HepG2 (cell line): ENCODE data around the gene LRRTM2. TPM values are rescaled to one million over a fixed set of nuclear protein-coding genes. Genes with fewer than 3 reads are reported as not detected.

Experiments used
- ATAC-seq: fragments of 200-7000 bp; cut with Tn5 transposase; 3 replicates; pipeline ENCODE4 v1.9.1; 2020; ENCODE audit warnings: mild to moderate bottlenecking, moderate library complexity
- BruUV-seq: library from RNA; stranded (reverse); fragments of 400-500 nt; replicated peaks from 2 replicates; lab custom pipeline; 2021; lab: Mats Ljungman, UMichigan
- CTCF ChIA-PET: fragments of 300-600 bp; formaldehyde crosslinking; extraction: SDS; loops from one replicate; lab custom pipeline; 2021; ENCODE audit warnings: low total read pairs, inconsistent platforms, low intra/inter-chr PET ratio; lab: Yijun Ruan, JAX
- POLR2A ChIA-PET: fragments of 350-600 bp; sonication (Branson Sonifier 250); formaldehyde crosslinking; loops from one replicate; lab custom pipeline; 2020; ENCODE audit warnings: antibody characterized with exemption, inconsistent platforms; lab: Yijun Ruan, JAX
- DNase-seq: peaks from one replicate; pipeline ENCODE4 v3.0.0-alpha.2; 2015; ENCODE audit warnings: low spot score
- FAIRE-seq: peaks from 3 replicates; lab custom pipeline; 2011; peaks lifted over from hg19 to GRCh38; lab: Jason Lieb, UNC
- H2AFZ ChIP-seq: one replicate; pipeline ENCODE4 v1.6.1; 2011; ENCODE audit warnings: low read length, inconsistent platforms
- H3K27ac ChIP-seq: fragments of 300-600 bp; 3 replicates; pipeline ENCODE4 v1.8.0; 2011; ENCODE audit warnings: mixed run types, mild to moderate bottlenecking, mixed read lengths, low read length, inconsistent platforms; ENCODE audit not compliant: insufficient read depth; ENCODE audit errors: extremely low read length
- H3K27me3 ChIP-seq, 2 experiments: fragments of 200-600 bp in 1 of 2; 2 replicates in 1 of 2; 3 replicates in 1 of 2; pipeline versions ENCODE4 v1.6.0 to v1.8.0; 2011; ENCODE audit warnings: low read length in 2 of 2, mild to moderate bottlenecking in 2 of 2, moderate library complexity in 2 of 2, inconsistent platforms in 1 of 2; ENCODE audit not compliant: insufficient read depth in 2 of 2, control insufficient read depth in 1 of 2
- H3K36me3 ChIP-seq, 2 experiments: fragments of 200-600 bp in 1 of 2; replicated peaks in 1 of 2; 2 replicates in 1 of 2; 3 replicates in 1 of 2; pipeline versions ENCODE4 v1.5.1 to v1.8.0; 2011; ENCODE audit warnings: low read length in 2 of 2, inconsistent platforms in 1 of 2; ENCODE audit not compliant: insufficient read depth in 2 of 2, control insufficient read depth in 1 of 2
- H3K4me1 ChIP-seq: 2 replicates; pipeline ENCODE4 v1.5.1; 2012; ENCODE audit warnings: low read length, inconsistent platforms; ENCODE audit not compliant: insufficient read depth
- H3K4me2 ChIP-seq: 2 replicates; pipeline ENCODE4 v1.6.0; 2011; ENCODE audit warnings: low read depth, low read length, inconsistent platforms
- H3K4me3 ChIP-seq, 3 experiments: fragments of 200-600 bp in 1 of 3; sonication (generic), shearing (Covaris generic) in 1 of 3; replicated peaks in 1 of 3; 2 replicates each; pipeline ENCODE4 v1.5.1; 2011 to 2016; ENCODE audit warnings: low read length in 3 of 3, inconsistent platforms in 2 of 3, low read depth in 2 of 3, mild to moderate bottlenecking in 2 of 3, control low read depth in 1 of 3, mixed read lengths in 1 of 3; ENCODE audit not compliant: insufficient read depth in 1 of 3
- H3K79me2 ChIP-seq: one replicate; pipeline ENCODE4 v1.6.1; 2011; ENCODE audit warnings: low read length, inconsistent platforms; ENCODE audit not compliant: insufficient read depth
- H3K9ac ChIP-seq: 2 replicates; pipeline ENCODE4 v1.6.0; 2011; ENCODE audit warnings: mild to moderate bottlenecking, low read depth, low read length, inconsistent platforms; ENCODE audit not compliant: insufficient read depth
- H3K9me3 ChIP-seq: 2 replicates; pipeline ENCODE4 v1.5.1; 2012; ENCODE audit warnings: mild to moderate bottlenecking, low read length
- H4K20me1 ChIP-seq: 2 replicates; pipeline ENCODE4 v1.6.0; 2011; ENCODE audit warnings: inconsistent platforms, mild to moderate bottlenecking, low read length, moderate library complexity; ENCODE audit not compliant: insufficient read depth
- ATM ChIP-seq: fragments of 450-650 bp; IDR thresholded peaks from 2 replicates; pipeline ENCODE4 v1.7.1; 2017; ENCODE audit warnings: mild to moderate bottlenecking, borderline replicate concordance
- DNMT3B ChIP-seq: conservative IDR thresholded peaks from 2 replicates; pipeline ENCODE4 v1.6.1; 2016; ENCODE audit warnings: missing biosample characterization, control low read depth
- FOXO4 ChIP-seq: sonication (generic); formaldehyde crosslinking; conservative IDR thresholded peaks from 2 replicates; pipeline ENCODE4 v1.8.1; 2023; ENCODE audit warnings: missing genetic modification reagents
- GTF2F1 ChIP-seq: fragments of 150-350 bp; IDR thresholded peaks from 2 replicates; pipeline ENCODE4 v1.6.1; 2014; ENCODE audit warnings: low read length
- HNF4G ChIP-seq, 2 experiments: sonication (generic) in 1 of 2; formaldehyde crosslinking in 1 of 2; IDR thresholded peaks; 2 replicates each; pipeline versions ENCODE4 v1.4.0 to v1.6.1; 2011 to 2020; ENCODE audit warnings: borderline replicate concordance in 2 of 2, low read depth in 2 of 2, mild to moderate bottlenecking in 2 of 2, low read length in 1 of 2, missing genetic modification reagents in 1 of 2, moderate library complexity in 1 of 2
- HOXA5 ChIP-seq: sonication (generic); formaldehyde crosslinking; IDR thresholded peaks from 2 replicates; pipeline ENCODE4 v1.4.0; 2020; ENCODE audit warnings: missing genetic modification reagents
- IRF2 ChIP-seq: IDR thresholded peaks from 2 replicates; pipeline ENCODE4 v1.6.1; 2018; ENCODE audit warnings: missing genetic modification reagents, missing compliant biosample characterization
- MYC ChIP-seq: sonication (generic); formaldehyde crosslinking; IDR thresholded peaks from 2 replicates; pipeline ENCODE4 v1.9.0; 2021; ENCODE audit warnings: missing genetic modification reagents, borderline replicate concordance
- NR2F6 ChIP-seq, 2 experiments: IDR thresholded peaks; 2 replicates each; pipeline ENCODE4 v1.6.1; 2016; ENCODE audit warnings: antibody characterized with exemption in 1 of 2, mild to moderate bottlenecking in 1 of 2
- PCBP1 ChIP-seq: fragments of 200-400 bp; formaldehyde crosslinking; IDR thresholded peaks from 2 replicates; pipeline ENCODE4 v1.6.1; 2017; ENCODE audit warnings: mild to moderate bottlenecking, low read depth, low read length, borderline replicate concordance
- RCOR2 ChIP-seq: IDR thresholded peaks from 2 replicates; pipeline ENCODE4 v1.6.1; 2016; ENCODE audit warnings: missing biosample characterization, missing genetic modification reagents
- SCMH1 ChIP-seq: sonication (generic); formaldehyde crosslinking; IDR thresholded peaks from 2 replicates; pipeline ENCODE4 v1.9.0; 2021; ENCODE audit warnings: missing genetic modification reagents, mild to moderate bottlenecking, borderline replicate concordance
- ZMYM4 ChIP-seq: sonication (generic); formaldehyde crosslinking; IDR thresholded peaks from 2 replicates; pipeline ENCODE4 v1.8.1; 2023; ENCODE audit warnings: mild to moderate bottlenecking, missing genetic modification reagents
- ZNF557 ChIP-seq: sonication (generic); formaldehyde crosslinking; IDR thresholded peaks from 2 replicates; pipeline ENCODE4 v1.4.0; 2020; ENCODE audit warnings: missing genetic modification reagents
- ZSCAN30 ChIP-seq: sonication (generic); formaldehyde crosslinking; IDR thresholded peaks from 2 replicates; pipeline ENCODE4 v1.5.0; 2020; ENCODE audit warnings: mild to moderate bottlenecking, missing genetic modification reagents
- WGBS: methylation state at CpG from one replicate; pipeline ENCODE4 v1.1.6; 2017; ENCODE audit warnings: low lambda C conversion rate; 5-methylcytosine and 5-hydroxymethylcytosine counted together
- in situ Hi-C: cut with HindIII; loops from 2 replicates; pipeline ENCODE4 v1.10.0; 2017; ENCODE audit warnings: low pct_unique_long_range_greater_than_20kb; ENCODE audit not compliant: extremely low pct_ligation_motif_present
- intact Hi-C: fragments of 100-400 bp; cut with micrococcal nuclease; formaldehyde crosslinking; loops from one replicate; pipeline ENCODE4 v1.10.0; 2022; ENCODE audit not compliant: unreplicated experiment
- polyA plus RNA-seq, 8 experiments: library from polyadenylated mRNA; depleted of rRNA in 3 of 8; stranded (reverse) in 7 of 8; unstranded in 1 of 8; fragments of >200 nt; fragmentation: Illumina TruSeq in 4 of 8; extraction: Trizol in 4 of 8; gene quantifications; 2 replicates each; pipeline versions ENCODE4 v1.2.1 to v1.2.3, GENCODE V29; 2011 to 2016; ENCODE audit warnings: low read depth in 4 of 8, missing spikeins in 1 of 8, mixed read lengths in 1 of 8; ENCODE audit not compliant: insufficient read depth in 1 of 8
- total RNA-seq, 5 experiments: library from RNA; depleted of rRNA; stranded (reverse); fragments of >200 nt; fragmentation: Illumina TruSeq; extraction: Trizol; gene quantifications; 2 replicates each; pipeline ENCODE4 v1.2.3, GENCODE V29; 2016; ENCODE audit warnings: low read depth in 1 of 5

Gene LRRTM2
- total and polyA plus RNA-seq, 2 of the 13 experiments (the other 11 are each of a cell fraction or from before 2014, with no cell fraction given), result not detected

GRCh38 chr5:138884094-138884493, 9.0 kb upstream of the LRRTM2 start:
- Histone ChIP-seq H3K36me3 (peaks cover 7 to 24% of the 10 kb centered on the region in 2 experiments), H4K20me1 (no peaks in the 10 kb centered on the region; the same call in none of the 2 replicates), H3K9me3 (no peaks in the 10 kb centered on the region), H3K27ac (no peak overlapping the region), H3K4me3 (no peak overlapping the region), H3K4me1 (no peaks in the 10 kb centered on the region), H2AFZ (no peak overlapping the region), H3K9ac (no peak overlapping the region), H3K27me3 (no peaks in the 10 kb centered on the region), H3K79me2 (peaks cover 3% of the 10 kb centered on the region), H3K4me2 (no peak overlapping the region)
- no peak for DNase-seq
- no peak for FAIRE-seq
- WGBS, result 93% methylated on average over 1 of the region's 1 CpG
- ATAC-seq, result no peak
- POLR2A ChIA-PET, result no interaction called here
- intact Hi-C loops, result no loop called here
- CTCF ChIA-PET, result no interaction called here
- BruUV-seq, result no TSS peak
- TF ChIP-seq ZNF557 (CRISPR knock-in tag) (no peak), MYC (CRISPR knock-in tag) (no peak), FOXO4 (CRISPR knock-in tag) (no peak), RCOR2 (CRISPR knock-in tag) (no peak), DNMT3B (CRISPR knock-in tag) (no peak), PCBP1 (no peak), HOXA5 (CRISPR knock-in tag) (no peak), IRF2 (CRISPR knock-in tag) (no peak), GTF2F1 (no peak), ZSCAN30 (no peak), NR2F6 (IDR thresholded peaks at IDR 0.05) (no peak), NR2F6 (CRISPR knock-in tag; IDR thresholded peaks at IDR 0.05) (no peak), HNF4G (IDR thresholded peaks at IDR 0.05; ENCODE audit: borderline replicate concordance, low read depth, low read length) (no peak), HNF4G (CRISPR knock-in tag; IDR thresholded peaks at IDR 0.05; ENCODE audit: borderline replicate concordance, low read depth) (no peak), SCMH1 (CRISPR knock-in tag) (no peak), ZMYM4 (CRISPR knock-in tag) (no peak), ATM (no peak)
- TF ChIP-seq, all 625 proteins: peak for 0
- in situ Hi-C loops, result no loop called here
